OCI-LY7 (cell line): ENCODE data around the gene RNPEPL1. TPM values are rescaled to one million over a fixed set of nuclear protein-coding genes. Genes with fewer than 3 reads are reported as not detected.
"Not testable (repeated sequence)": the region's sequence is repeated elsewhere in the genome, so short reads cannot be mapped to it uniquely, and the experiment has no call there.

Source experiments
- BruUV-seq: library from RNA; stranded (reverse); fragments of 400-500 nt; replicated peaks from 2 replicates; lab custom pipeline; 2021; lab: Mats Ljungman, UMichigan
- CTCF ChIA-PET: fragments of 300-600 bp; sonication (Branson Sonifier 250); formaldehyde crosslinking; loops from one replicate; lab custom pipeline; 2022; ENCODE audit warnings: antibody characterized with exemption; ENCODE audit not compliant: unreplicated experiment; lab: Charles Lee
- POLR2A ChIA-PET: fragments of 300-600 bp; sonication (Branson Sonifier 250); formaldehyde crosslinking; loops from one replicate; lab custom pipeline; 2022; ENCODE audit warnings: antibody characterized with exemption; lab: Charles Lee
- DNase-seq: peaks from one replicate; pipeline ENCODE4 v3.0.0-alpha.2; 2015; ENCODE audit warnings: low spot score
- H2AFZ ChIP-seq: fragments of 200-600 bp; sonication (generic), shearing (Covaris generic); 2 replicates; pipeline ENCODE4 v1.6.1; 2014; ENCODE audit warnings: mild to moderate bottlenecking, antibody characterized with exemption, low read length, moderate library complexity
- H3K27ac ChIP-seq: fragments of 200-600 bp; sonication (generic); 2 replicates; pipeline ENCODE4 v1.5.1; 2014; ENCODE audit warnings: mixed run types, low read depth, mild to moderate bottlenecking, moderate library complexity, low read length, inconsistent platforms; ENCODE audit not compliant: poor library complexity, severe bottlenecking
- H3K36me3 ChIP-seq: fragments of 200-600 bp; sonication (generic); 2 replicates; pipeline ENCODE4 v1.6.1; 2014; ENCODE audit warnings: mild to moderate bottlenecking, antibody characterized with exemption, low read length, moderate library complexity, mixed read lengths; ENCODE audit not compliant: insufficient read depth
- H3K4me1 ChIP-seq: fragments of 200-600 bp; sonication (generic); 2 replicates; pipeline ENCODE4 v1.5.1; 2014; ENCODE audit warnings: mild to moderate bottlenecking, low read length; ENCODE audit not compliant: insufficient read depth, poor library complexity, severe bottlenecking
- H3K4me2 ChIP-seq: fragments of 200-600 bp; sonication (generic); 2 replicates; pipeline ENCODE4 v1.6.1; 2014; ENCODE audit warnings: mild to moderate bottlenecking, low read length
- H3K4me3 ChIP-seq: fragments of 200-600 bp; sonication (generic); 2 replicates; pipeline ENCODE4 v1.5.1; 2014; ENCODE audit warnings: mild to moderate bottlenecking, low read depth, low read length; ENCODE audit not compliant: poor library complexity, severe bottlenecking
- H3K79me2 ChIP-seq: fragments of 200-600 bp; sonication (generic); 2 replicates; pipeline ENCODE4 v1.6.1; 2016; ENCODE audit warnings: low read depth, mild to moderate bottlenecking, low read length, moderate library complexity, mixed read lengths; ENCODE audit not compliant: insufficient read depth
- H3K9me2 ChIP-seq: fragments of 200-600 bp; sonication (generic); 2 replicates; pipeline ENCODE4 v1.6.1; 2016; ENCODE audit warnings: mild to moderate bottlenecking, low read length, mixed read lengths; ENCODE audit not compliant: insufficient read depth
- H3K9me3 ChIP-seq: fragments of 200-600 bp; sonication (generic); 2 replicates; pipeline ENCODE4 v1.6.1; 2014; ENCODE audit warnings: mild to moderate bottlenecking, mixed run types, low read length, mixed read lengths
- H4K20me1 ChIP-seq: fragments of 200-600 bp; sonication (generic); 2 replicates; pipeline ENCODE4 v1.6.1; 2014; ENCODE audit warnings: mild to moderate bottlenecking, antibody characterized with exemption, low read length, moderate library complexity, mixed read lengths; ENCODE audit not compliant: insufficient read depth
- EZH2phosphoT487 ChIP-seq: fragments of 200-600 bp; sonication (generic); IDR thresholded peaks from 2 replicates; pipeline ENCODE4 v1.6.1; 2018; ENCODE audit warnings: low read depth, borderline replicate concordance, mild to moderate bottlenecking, mixed run types, antibody characterized with exemption, low read length, moderate library complexity, mixed read lengths
- intact Hi-C: fragments of 100-400 bp; cut with micrococcal nuclease; formaldehyde crosslinking; loops from one replicate; pipeline ENCODE4 v1.10.0; 2022; ENCODE audit not compliant: unreplicated experiment
- total RNA-seq, 2 experiments: library from RNA; depleted of rRNA in 1 of 2; stranded (reverse); fragments of >200 nt in 1 of 2; shearing (Covaris generic) in 1 of 2; gene quantifications; 2 replicates each; pipeline ENCODE4 v1.2.3, GENCODE V29; 2014 to 2022
- TF ChIP-seq, protein P1 (sequence below): fragments of 200-600 bp; sonication (generic); conservative IDR thresholded peaks from 2 replicates; pipeline ENCODE4 v1.5.1; 2014; ENCODE audit warnings: mild to moderate bottlenecking, antibody characterized with exemption, low read length, moderate library complexity, mixed read lengths

The RNPEPL1 gene
- total RNA-seq, 2 experiments from 2014 or later = 41.9 to 51.8 TPM

DNA sequence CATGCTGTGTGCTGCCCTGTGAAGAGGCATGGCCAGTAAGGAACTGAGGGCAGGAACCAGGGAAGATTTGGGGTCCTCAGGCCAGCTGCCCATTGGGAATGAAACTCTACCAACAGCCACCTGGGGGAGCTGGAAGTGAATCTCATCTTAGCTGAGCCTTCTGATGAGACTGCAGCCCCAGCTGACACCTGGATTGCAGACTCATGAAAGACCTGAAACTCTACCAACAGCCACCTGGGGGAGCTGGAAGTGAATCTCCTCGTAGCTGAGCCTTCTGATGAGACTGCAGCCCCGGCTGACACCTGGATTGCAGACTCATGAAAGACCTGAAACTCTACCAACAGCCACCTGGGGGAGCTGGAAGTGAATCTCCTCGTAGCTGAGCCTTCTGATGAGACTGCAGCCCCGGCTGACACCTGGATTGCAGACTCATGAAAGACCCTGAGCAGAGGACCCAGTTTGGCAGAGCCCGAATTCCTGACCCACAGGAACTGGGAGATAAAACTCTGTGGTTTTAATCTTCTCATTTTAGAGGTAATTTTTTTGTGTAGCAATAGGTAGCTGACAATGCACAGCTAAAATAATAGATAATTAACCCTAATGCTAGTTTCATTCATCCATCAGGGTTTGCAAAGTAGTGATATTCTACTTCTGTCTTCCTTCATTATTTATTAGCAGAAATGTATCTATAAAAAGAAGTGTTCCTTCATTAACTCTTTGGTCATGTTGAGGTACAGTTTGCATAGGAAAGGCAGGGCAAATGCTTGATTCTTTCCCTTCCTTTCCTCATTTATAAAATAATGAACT is 48.8 kb downstream of the RNPEPL1 start:
- H3K27ac ChIP-seq, H3K9me3 ChIP-seq, POLR2A ChIA-PET, H2AFZ ChIP-seq, H3K79me2 ChIP-seq, H3K9me2 ChIP-seq, H3K36me3 ChIP-seq, BruUV-seq, H4K20me1 ChIP-seq, H3K4me3 ChIP-seq, intact Hi-C loops, H3K4me1 ChIP-seq, H3K4me2 ChIP-seq, CTCF ChIA-PET: not testable (repeated sequence)
- TF ChIP-seq, protein P1, sequence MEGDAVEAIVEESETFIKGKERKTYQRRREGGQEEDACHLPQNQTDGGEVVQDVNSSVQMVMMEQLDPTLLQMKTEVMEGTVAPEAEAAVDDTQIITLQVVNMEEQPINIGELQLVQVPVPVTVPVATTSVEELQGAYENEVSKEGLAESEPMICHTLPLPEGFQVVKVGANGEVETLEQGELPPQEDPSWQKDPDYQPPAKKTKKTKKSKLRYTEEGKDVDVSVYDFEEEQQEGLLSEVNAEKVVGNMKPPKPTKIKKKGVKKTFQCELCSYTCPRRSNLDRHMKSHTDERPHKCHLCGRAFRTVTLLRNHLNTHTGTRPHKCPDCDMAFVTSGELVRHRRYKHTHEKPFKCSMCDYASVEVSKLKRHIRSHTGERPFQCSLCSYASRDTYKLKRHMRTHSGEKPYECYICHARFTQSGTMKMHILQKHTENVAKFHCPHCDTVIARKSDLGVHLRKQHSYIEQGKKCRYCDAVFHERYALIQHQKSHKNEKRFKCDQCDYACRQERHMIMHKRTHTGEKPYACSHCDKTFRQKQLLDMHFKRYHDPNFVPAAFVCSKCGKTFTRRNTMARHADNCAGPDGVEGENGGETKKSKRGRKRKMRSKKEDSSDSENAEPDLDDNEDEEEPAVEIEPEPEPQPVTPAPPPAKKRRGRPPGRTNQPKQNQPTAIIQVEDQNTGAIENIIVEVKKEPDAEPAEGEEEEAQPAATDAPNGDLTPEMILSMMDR = peak; percentile 66
- DNase-seq = peak; percentile 42

DNA sequence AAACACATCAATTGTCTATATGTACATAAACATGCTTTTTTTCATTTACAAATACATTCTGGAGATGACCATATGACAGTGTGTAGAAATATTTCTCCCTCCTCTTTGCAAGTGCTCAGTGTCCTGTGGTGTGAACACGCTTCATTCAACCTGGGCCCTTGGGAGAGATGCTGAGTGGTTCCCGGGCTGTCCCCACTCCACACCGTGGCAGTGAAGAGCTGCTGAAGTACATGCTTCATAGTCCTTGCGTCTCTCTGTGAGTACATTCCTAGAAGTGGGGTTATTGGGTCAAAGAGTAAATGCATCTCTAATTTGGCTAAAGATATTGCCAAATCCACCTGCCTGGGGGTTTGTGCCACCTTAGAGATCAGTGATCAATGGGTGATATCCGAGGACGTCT is 50.5 kb downstream of the RNPEPL1 start:
- no peaks in the 10 kb centered on the region for H3K9me2 ChIP-seq
- peaks cover 6% of the 10 kb centered on the region for H3K4me1 ChIP-seq
- H3K9me3 ChIP-seq = no peaks in the 10 kb centered on the region; the same call in 1 of the 2 replicates
- intact Hi-C loops = no loop called here
- H3K27ac ChIP-seq = no peak overlapping the region
- H3K4me2 ChIP-seq = no peak overlapping the region
- H2AFZ ChIP-seq = no peak overlapping the region
- H3K36me3 ChIP-seq = no peaks in the 10 kb centered on the region
- H3K4me3 ChIP-seq = no peak overlapping the region
- TF ChIP-seq EZH2phosphoT487 = no peak
- TF ChIP-seq, protein P1 = no peak
- no peak for DNase-seq
- ChIA-PET POLR2A (no interaction called here), CTCF (no interaction called here)
- H3K79me2 ChIP-seq = no peaks in the 10 kb centered on the region
- no peaks in the 10 kb centered on the region for H4K20me1 ChIP-seq
- BruUV-seq = no TSS peak

DNA sequence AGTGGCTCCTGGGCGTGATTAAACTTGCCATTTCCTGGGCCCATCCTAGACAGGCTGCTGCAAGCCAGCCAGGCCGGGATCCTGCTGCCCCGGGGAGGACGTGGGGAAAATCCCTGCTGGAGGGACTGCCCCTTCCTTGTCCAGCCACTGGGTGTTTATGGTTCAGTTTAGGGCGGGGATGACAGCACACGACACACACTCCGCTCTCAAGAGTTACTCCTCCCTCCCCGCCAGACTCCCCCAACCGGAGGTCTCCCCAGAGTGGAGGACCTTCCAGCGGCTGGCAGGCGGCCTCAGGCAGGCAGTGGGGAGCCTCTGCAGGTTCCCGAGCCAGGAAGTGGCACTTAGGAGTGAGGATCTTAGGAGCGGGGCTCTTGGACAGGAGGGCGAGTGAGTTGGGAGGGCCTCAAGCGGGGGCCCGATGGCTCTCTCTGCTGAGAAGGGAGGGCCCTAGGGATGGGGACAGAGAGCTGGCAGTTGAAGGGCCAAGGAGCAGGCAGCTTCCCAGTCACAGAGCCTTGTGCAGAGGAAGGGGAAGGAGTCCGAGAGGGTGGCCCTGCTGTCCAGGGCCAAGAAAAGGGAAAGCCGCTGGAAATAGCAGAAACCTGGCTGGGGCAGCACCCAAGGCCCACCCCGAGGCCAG is 51.3 kb downstream of the RNPEPL1 start:
- TF ChIP-seq, protein P1 = no peak
- no peak overlapping the region for H3K4me2 ChIP-seq
- BruUV-seq = no TSS peak
- H4K20me1 ChIP-seq = no peaks in the 10 kb centered on the region
- intact Hi-C loops = loop anchor here (2.0 kb wide), 1 partner anchor 33 kb away; the partner anchor contains the start of gene CAPN10
- ChIA-PET CTCF (no interaction called here), POLR2A (no interaction called here)
- H3K4me1 ChIP-seq = peaks cover 6% of the 10 kb centered on the region
- H3K9me3 ChIP-seq = no peaks in the 10 kb centered on the region; the same call in 1 of the 2 replicates
- H3K9me2 ChIP-seq = no peaks in the 10 kb centered on the region
- DNase-seq = no peak
- no peaks in the 10 kb centered on the region for H3K79me2 ChIP-seq
- H2AFZ ChIP-seq = no peak overlapping the region
- no peaks in the 10 kb centered on the region for H3K36me3 ChIP-seq
- H3K4me3 ChIP-seq = no peak overlapping the region
- H3K27ac ChIP-seq = no peak overlapping the region
